NCI-H345 treated with DMSO at 0.1 percent for 48 hours (cell line): Measurements from ENCODE around the gene SOD1.

Experiments
- DNase-seq: peaks from one replicate; lab custom pipeline; 2025; ENCODE audit not compliant: unreplicated experiment; lab: John Stamatoyannopoulos, UW

The SOD1 gene

DNA sequence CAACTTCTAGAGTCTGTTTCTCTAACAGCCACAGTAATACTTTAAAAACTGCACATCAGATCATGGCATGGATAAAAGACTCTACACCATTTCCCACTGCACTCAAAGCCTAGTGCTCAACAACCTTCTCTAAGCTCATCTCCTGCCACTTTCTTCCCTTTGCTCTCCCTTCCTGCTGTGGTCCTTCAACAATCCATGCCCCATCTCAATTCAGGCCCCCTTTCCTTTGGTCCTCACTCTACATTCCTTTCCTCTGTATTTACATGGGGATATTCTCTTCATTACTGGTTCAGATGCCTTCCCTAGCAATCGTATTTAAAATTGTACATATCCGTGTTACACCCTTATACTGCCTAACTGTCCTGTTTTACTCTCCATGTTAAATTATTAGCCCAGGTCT, 19.0 kb downstream of the SOD1 start:
- no peak for DNase-seq

- DNase-seq: no peak
Measured at GRCh38 chr21:31682620-31683019, 23.1 kb downstream of the SOD1 start.

GRCh38 chr21:31683029-31683428, 23.5 kb downstream of the SOD1 start:
- DNase-seq: no peak

- DNase-seq: no peak
Measured at GRCh38 chr21:31684918-31685317, 25.4 kb downstream of the SOD1 start.

GRCh38 chr21:31686272-31686915, 26.9 kb downstream of the SOD1 start:
- DNase-seq: no peak

GRCh38 chr21:31687108-31687507, 27.6 kb downstream of the SOD1 start:
- no peak for DNase-seq

GRCh38 chr21:31688603-31689368, 29.3 kb downstream of the SOD1 start:
- no peak for DNase-seq

- no peak for DNase-seq
Measured at GRCh38 chr21:31693222-31693621, 33.7 kb downstream of the SOD1 start.

DNA sequence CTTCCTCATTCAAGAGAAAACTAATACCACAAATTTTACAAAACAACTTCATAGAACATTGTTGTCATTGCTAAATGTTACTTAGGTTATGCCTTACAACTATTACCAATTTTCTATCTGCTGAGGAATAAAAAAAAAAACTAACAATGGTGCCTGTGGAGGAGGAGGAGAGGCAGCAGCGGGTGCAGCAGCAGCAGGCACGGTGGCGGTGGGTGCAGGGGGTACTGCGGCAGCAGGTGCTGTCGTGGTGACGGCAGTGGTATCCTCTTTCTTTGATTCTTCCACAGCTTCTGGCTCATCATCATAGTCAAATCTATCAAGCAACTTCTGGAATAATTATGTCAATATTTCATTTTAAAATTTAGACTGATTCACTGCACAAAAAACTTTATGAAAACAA, 36.9 kb downstream of the SOD1 start:
- no peak for DNase-seq

DNA sequence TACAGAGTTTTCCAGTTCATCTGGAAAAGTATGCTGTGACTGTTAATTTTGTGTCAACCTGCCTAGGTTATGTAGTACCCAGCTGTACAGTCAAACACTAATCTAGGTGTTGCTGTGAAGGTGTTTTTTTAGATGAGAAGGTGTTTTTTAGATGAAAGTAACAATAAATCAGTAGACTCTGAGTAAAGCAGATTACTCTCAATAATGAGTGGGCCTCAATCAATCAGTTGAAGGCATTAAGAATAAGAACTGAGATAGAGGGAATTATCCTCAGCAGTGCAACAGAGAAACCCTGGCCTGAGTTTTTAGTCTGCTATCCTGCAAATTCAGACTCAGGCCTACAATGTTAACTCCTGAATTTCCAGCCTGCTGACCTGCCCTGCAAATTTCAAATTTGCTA, 39.0 kb downstream of the SOD1 start:
- DNase-seq: no peak

DNA sequence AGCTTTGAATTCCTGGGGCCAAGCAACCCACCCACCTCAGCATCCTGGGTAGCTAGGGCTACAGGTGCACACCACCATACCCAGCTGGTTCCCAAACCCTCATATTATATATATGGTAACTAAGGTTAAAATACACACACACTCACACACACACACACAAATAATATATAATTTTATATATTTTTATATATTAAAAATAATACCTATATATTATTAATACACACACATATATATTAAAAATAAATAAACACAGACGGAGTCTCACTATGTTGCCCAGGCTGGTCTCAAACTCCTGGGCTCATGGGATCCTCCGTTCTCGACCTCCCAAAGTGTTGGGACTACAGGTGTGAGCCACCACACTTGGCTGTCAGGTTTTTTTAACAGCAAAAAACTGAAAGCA, 40.5 kb downstream of the SOD1 start:
- no peak for DNase-seq

DNA sequence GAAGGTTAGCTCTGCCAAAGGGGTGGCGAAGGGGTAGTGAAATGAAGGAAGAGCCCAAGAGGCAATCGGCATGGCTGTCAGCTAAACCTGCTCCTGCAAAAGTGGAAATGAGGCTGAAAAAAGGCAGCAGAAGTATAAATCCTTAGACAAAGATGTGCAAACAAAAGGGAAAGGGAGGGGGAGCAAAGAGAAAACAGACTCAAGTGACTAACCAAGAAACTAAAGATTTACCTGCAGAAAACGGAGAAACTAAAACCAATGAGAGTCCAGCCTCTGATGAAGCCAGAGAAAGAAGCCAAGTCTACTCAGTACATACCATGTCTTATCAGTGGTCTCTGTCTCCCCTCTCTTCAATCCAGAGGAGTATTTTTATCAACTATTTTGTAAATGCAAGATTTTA, 47.1 kb downstream of the SOD1 start:
- no peak for DNase-seq

GRCh38 chr21:31707499-31707898, 48.0 kb downstream of the SOD1 start:
- no peak for DNase-seq

GRCh38 chr21:31708541-31708940, 49.0 kb downstream of the SOD1 start:
- no peak for DNase-seq

DNA sequence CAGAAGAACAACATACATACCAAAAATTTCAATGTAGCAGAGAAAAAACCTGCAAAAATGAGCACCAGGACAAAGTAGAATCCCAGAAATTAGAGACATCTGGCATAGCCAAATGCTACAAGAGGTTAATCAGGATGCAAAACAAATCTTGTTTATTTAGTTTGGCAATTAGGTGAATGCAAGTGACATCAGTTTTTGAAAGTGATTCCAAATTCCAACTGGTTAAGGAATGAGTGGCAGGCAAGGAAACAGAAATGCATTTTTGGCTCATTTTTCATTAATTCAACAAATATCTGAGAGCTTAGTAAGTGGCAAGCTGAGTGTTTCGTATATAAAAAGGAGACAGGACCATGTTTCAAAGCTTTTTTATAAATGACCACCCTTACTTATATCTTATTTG, 51.1 kb downstream of the SOD1 start:
- DNase-seq: no peak

GRCh38 chr21:31711326-31711725, 51.8 kb downstream of the SOD1 start:
- no peak for DNase-seq

DNA sequence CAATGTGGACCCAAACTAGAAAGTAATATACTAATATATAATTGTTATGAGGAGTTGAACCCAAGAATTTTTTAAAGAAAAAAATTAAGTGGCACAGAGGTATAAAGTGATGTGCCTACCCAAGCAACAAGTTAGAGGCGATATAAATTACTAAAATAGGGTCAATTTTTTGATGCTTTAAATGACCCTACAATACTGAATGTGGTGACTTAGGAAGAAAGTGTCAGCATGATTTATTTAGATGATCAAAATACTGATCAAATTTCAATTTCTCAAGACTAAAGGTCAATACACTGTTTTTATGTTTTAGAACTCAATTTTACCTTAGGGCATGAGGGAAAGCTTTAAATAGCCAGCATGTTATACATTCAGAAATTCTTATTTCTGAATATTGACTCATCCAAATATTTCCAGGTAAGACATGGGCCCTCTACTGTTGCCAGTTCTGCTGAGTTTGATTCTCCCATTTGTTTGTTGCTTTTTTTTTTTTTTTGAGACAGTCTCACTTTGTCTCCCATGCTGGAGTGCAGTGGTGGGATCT, 52.3 kb downstream of the SOD1 start:
- DNase-seq: no peak

DNA sequence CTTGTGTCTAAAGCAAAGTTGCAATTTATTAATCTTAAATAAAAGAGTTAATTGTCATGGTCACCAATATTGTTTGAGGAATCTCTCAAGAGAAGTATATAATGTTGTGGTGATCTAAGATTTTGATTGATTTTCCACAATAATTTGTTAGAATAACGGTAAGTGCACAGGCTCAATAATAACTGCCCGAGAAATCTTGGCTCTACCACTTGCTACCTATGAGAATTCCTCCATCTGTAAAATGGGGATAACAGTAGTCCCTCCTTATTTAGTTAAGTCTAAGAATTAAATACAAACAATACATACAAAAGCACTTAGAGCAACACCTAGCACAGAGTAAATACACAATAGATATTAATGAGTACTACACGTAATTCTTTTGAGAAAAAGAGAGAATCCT, 53.6 kb downstream of the SOD1 start:
- DNase-seq: no peak

GRCh38 chr21:31713973-31714740, 54.7 kb downstream of the SOD1 start:
- DNase-seq: no peak

DNA sequence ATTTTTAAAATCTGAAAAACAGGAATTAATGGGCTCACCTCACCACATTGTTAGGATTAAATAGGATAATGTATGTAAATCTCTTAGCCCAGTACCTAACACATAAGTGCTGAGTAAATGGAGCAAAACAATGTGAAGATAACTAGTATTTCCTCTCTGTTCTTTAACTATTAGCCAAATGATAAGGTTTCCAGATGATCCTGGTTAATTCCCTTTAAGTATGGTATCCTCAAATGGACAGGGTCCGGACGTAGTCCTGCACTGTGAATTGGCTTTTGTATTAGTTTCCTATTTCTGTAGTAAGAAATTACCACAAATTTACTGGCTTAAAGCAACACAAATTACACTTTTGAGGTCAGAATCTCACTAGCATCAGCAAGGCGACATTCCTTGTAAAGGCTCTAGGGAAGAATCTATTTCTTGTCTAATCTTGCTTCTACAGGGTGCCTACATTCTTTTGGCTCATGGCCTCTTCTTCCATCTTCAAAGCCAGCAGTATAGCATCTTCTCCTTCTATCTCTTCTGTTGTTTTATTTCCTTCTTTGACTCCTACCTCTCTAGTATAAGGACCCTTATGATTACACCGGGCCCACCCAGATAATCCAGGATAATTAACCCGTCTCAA, 55.4 kb downstream of the SOD1 start:
- DNase-seq: no peak

DNA sequence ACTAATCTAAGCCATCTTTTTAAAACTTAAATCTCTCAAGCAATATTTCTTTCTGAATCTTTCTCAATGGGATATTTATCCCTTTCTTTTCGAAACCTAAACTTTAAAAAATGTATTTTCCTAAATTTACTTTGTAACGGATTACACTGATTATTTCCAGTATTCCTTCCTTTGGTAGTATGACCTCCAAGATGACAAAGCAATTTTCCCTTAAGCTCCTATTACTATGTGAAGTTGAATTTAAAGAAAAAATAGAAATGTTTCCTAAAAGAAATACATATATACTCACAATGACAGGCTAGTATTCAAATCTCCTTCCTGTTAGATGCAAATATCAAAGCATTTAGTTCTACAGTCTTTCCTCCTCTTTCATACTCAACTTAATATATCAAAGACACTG, 56.6 kb downstream of the SOD1 start:
- DNase-seq: no peak
